ENCODE measurements around the gene MYO3A. TPM values are rescaled to one million over a fixed set of nuclear protein-coding genes. Genes with fewer than 3 reads are reported as not detected.
"Not testable (repeated sequence)": the region's sequence is repeated elsewhere in the genome, so short reads cannot be mapped to it uniquely, and the experiment has no call there.

Gene MYO3A
- total RNA-seq, 4 donors from 2014 or later, result 0.21 to 0.39 (median 0.22) TPM; not detected in 1

- Histone ChIP-seq H3K4me3 (no peak overlapping the region), H3K4me1 (no peaks in the 10 kb centered on the region), H3K27me3 (no peaks in the 10 kb centered on the region), H3K36me3 (no peaks in the 10 kb centered on the region), H3K9me3 (no peaks in the 10 kb centered on the region), H3K27ac (no peak overlapping the region)
- TF ChIP-seq CTCF (IDR thresholded peaks at IDR 0.05) (no peak), EP300 (IDR thresholded peaks at IDR 0.05) (no peak), POLR2A (IDR thresholded peaks at IDR 0.05) (no peak)
- DNase-seq (ENCODE audit: low spot score in 2 of 2), result no peak
Observed at GRCh38 chr10:26064106-26064505, 130.1 kb downstream of the MYO3A start.

GRCh38 chr10:26067680-26068079 lies 133.7 kb downstream of the MYO3A start:
- Histone ChIP-seq H3K36me3 (no peaks in the 10 kb centered on the region), H3K4me1 (no peaks in the 10 kb centered on the region), H3K9me3 (no peaks in the 10 kb centered on the region), H3K27me3 (no peaks in the 10 kb centered on the region), H3K27ac (no peak overlapping the region), H3K4me3 (no peak overlapping the region)
- DNase-seq (ENCODE audit: low spot score in 2 of 2), result no peak
- 48 to 55% methylated on average over 1 of the region's 1 CpG for WGBS, 2 donors
- TF ChIP-seq EP300 (IDR thresholded peaks at IDR 0.05), result no peak
- no peak for TF ChIP-seq CTCF (IDR thresholded peaks at IDR 0.05)
- TF ChIP-seq POLR2A (IDR thresholded peaks at IDR 0.05), result no peak

DNA sequence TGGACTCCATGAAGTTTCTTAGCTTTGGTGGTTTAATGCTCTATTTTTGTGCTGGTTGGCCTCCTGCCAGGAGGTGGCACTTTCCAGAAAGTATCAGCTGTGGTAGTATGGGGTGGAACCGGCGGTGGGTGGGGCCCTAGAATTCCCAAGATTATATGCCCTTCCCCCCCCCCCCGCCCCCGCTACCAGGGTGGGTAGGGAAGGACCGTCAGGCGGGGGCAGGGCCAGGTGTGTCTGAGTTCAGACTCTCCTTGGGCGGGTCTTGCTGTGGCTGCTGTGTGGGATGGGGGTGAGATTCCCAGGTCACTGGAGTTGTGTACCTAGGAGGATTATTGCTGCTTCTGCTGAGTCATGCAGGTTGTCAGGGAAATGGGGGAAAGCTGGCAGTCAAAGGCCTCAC lies 146.9 kb downstream of the MYO3A start:
- H3K4me1 ChIP-seq; DNase-seq (ENCODE audit: low spot score in 2 of 2); H3K27me3 ChIP-seq; H3K27ac ChIP-seq; H3K36me3 ChIP-seq; H3K9me3 ChIP-seq; H3K4me3 ChIP-seq: not testable (repeated sequence)
- 67 to 78% methylated on average over 3 to 5 of the region's 7 CpGs for WGBS, 2 donors

GRCh38 chr10:26081459-26081858 lies 147.4 kb downstream of the MYO3A start:
- no peaks in the 10 kb centered on the region for H3K27me3 ChIP-seq
- WGBS, 2 donors, result 90 to 98% methylated on average over 4 of the region's 4 CpGs
- H3K4me3 ChIP-seq, result no peak overlapping the region
- H3K36me3 ChIP-seq, result no peaks in the 10 kb centered on the region
- DNase-seq (ENCODE audit: low spot score in 2 of 2), result no peak
- TF ChIP-seq POLR2A (IDR thresholded peaks at IDR 0.05) (no peak), EP300 (IDR thresholded peaks at IDR 0.05) (no peak), CTCF (IDR thresholded peaks at IDR 0.05) (no peak)
- no peaks in the 10 kb centered on the region for H3K4me1 ChIP-seq
- no peak overlapping the region for H3K27ac ChIP-seq
- H3K9me3 ChIP-seq, result no peaks in the 10 kb centered on the region

GRCh38 chr10:26085549-26085948 lies 151.5 kb downstream of the MYO3A start:
- no peak overlapping the region for H3K27ac ChIP-seq
- H3K27me3 ChIP-seq, result no peaks in the 10 kb centered on the region
- H3K4me1 ChIP-seq, result no peaks in the 10 kb centered on the region
- DNase-seq (ENCODE audit: low spot score in 2 of 2), result no peak
- H3K36me3 ChIP-seq, result no peaks in the 10 kb centered on the region
- no peaks in the 10 kb centered on the region for H3K9me3 ChIP-seq
- TF ChIP-seq CTCF (IDR thresholded peaks at IDR 0.05) (no peak), POLR2A (IDR thresholded peaks at IDR 0.05) (no peak), EP300 (IDR thresholded peaks at IDR 0.05) (no peak)
- no peak overlapping the region for H3K4me3 ChIP-seq
- WGBS, 2 donors, result 63 to 81% methylated on average over 3 of the region's 3 CpGs

- H3K4me3 ChIP-seq, result no peak overlapping the region
- TF ChIP-seq POLR2A (IDR thresholded peaks at IDR 0.05) (no peak), CTCF (IDR thresholded peaks at IDR 0.05) (no peak), EP300 (IDR thresholded peaks at IDR 0.05) (no peak)
- H3K27me3 ChIP-seq, result no peaks in the 10 kb centered on the region
- no peaks in the 10 kb centered on the region for H3K9me3 ChIP-seq
- DNase-seq (ENCODE audit: low spot score in 2 of 2), result no peak
- 88 to 91% methylated on average over 3 of the region's 3 CpGs for WGBS, 2 donors
- H3K4me1 ChIP-seq, result no peaks in the 10 kb centered on the region
- no peak overlapping the region for H3K27ac ChIP-seq
- H3K36me3 ChIP-seq, result no peaks in the 10 kb centered on the region
Observed at GRCh38 chr10:26087666-26088065, 153.6 kb downstream of the MYO3A start.

All from tibial nerve (tissue), 4 donors.